ENCODE results near the gene PIEZO2.
"Not testable (repeated sequence)": the region's sequence is repeated elsewhere in the genome, so short reads cannot be mapped to it uniquely, and the experiment has no call there.

PIEZO2 gene

GRCh38 chr18:10660179-10660884, 489.0 kb downstream of the PIEZO2 start:
- peak; percentile 87 for DNase-seq

- peak; percentile 83 for DNase-seq
Measured at GRCh38 chr18:10659594-10659993, 489.8 kb downstream of the PIEZO2 start.

GRCh38 chr18:10659000-10659399, 490.4 kb downstream of the PIEZO2 start:
- DNase-seq = peak; percentile 100

GRCh38 chr18:10644003-10644402, 505.4 kb downstream of the PIEZO2 start:
- not testable (repeated sequence) for DNase-seq

GRCh38 chr18:10642915-10643524, 506.3 kb downstream of the PIEZO2 start:
- DNase-seq = not testable (repeated sequence)

GRCh38 chr18:10638539-10638885, 510.9 kb downstream of the PIEZO2 start:
- DNase-seq = not testable (repeated sequence)

GRCh38 chr18:10637858-10638538, 511.4 kb downstream of the PIEZO2 start:
- DNase-seq = not testable (repeated sequence)

GRCh38 chr18:10629076-10629475, 520.3 kb downstream of the PIEZO2 start:
- DNase-seq = not testable (repeated sequence)

- not testable (repeated sequence) for DNase-seq
Measured at GRCh38 chr18:10626606-10627213, 522.7 kb downstream of the PIEZO2 start.

GRCh38 chr18:10623606-10624005, 525.8 kb downstream of the PIEZO2 start:
- DNase-seq = not testable (repeated sequence)

GRCh38 chr18:10622982-10623381, 526.4 kb downstream of the PIEZO2 start:
- not testable (repeated sequence) for DNase-seq

GRCh38 chr18:10620670-10621329, 528.6 kb downstream of the PIEZO2 start:
- not testable (repeated sequence) for DNase-seq
